GM23338 (cell line): ENCODE data around the gene DCAF5. TPM values are rescaled to one million over a fixed set of nuclear protein-coding genes. Genes with fewer than 3 reads are reported as not detected.
A peak's percentile ranks its signal among the peaks of the same experiment; 100 is the strongest.

Experiments used
- ATAC-seq: fragments of 200-7000 bp; cut with Tn5 transposase; 3 replicates; pipeline ENCODE4 v1.9.1; 2020
- DNase-seq: peaks from one replicate; pipeline ENCODE4 v3.0.0-alpha.2; 2015; ENCODE audit warnings: low spot score
- H2AFZ ChIP-seq: fragments of 200-600 bp; sonication (generic); 2 replicates; pipeline ENCODE4 v1.8.0; 2016; ENCODE audit warnings: antibody characterized with exemption, mild to moderate bottlenecking, moderate library complexity
- H3F3A ChIP-seq: fragments of 200-600 bp; sonication (generic); replicated peaks from 2 replicates; pipeline ENCODE4 v1.8.0; 2017; ENCODE audit warnings: antibody characterized with exemption, mixed run types, low read depth
- H3K27ac ChIP-seq: fragments of 200-600 bp; sonication (generic); 2 replicates; pipeline ENCODE4 v1.6.1; 2016; ENCODE audit warnings: low read depth
- H3K27me3 ChIP-seq: fragments of 200-600 bp; sonication (generic); 2 replicates; pipeline ENCODE4 v1.8.0; 2016; ENCODE audit warnings: mild to moderate bottlenecking, mixed run types, moderate library complexity; ENCODE audit not compliant: insufficient read depth
- H3K36me3 ChIP-seq: fragments of 200-600 bp; sonication (generic); 2 replicates; pipeline ENCODE4 v1.8.0; 2016; ENCODE audit warnings: mild to moderate bottlenecking; ENCODE audit not compliant: insufficient read depth
- H3K4me1 ChIP-seq: fragments of 200-600 bp; sonication (generic); 2 replicates; pipeline ENCODE4 v1.8.0; 2016; ENCODE audit warnings: mild to moderate bottlenecking, moderate library complexity; ENCODE audit not compliant: insufficient read depth
- H3K4me2 ChIP-seq: fragments of 200-600 bp; sonication (generic); 2 replicates; pipeline ENCODE4 v1.7.1; 2017; ENCODE audit warnings: mixed run types
- H3K4me3 ChIP-seq: fragments of 200-600 bp; sonication (generic); 2 replicates; pipeline ENCODE4 v1.6.1; 2016; ENCODE audit warnings: mixed run types
- H3K79me2 ChIP-seq: fragments of 200-600 bp; sonication (generic); replicated peaks from 2 replicates; pipeline ENCODE4 v1.8.0; 2017; ENCODE audit warnings: mild to moderate bottlenecking; ENCODE audit not compliant: insufficient read depth
- H3K9me2 ChIP-seq: fragments of 200-600 bp; sonication (generic); 2 replicates; pipeline ENCODE4 v1.8.0; 2017; ENCODE audit not compliant: insufficient read depth
- H4K20me1 ChIP-seq: fragments of 200-600 bp; sonication (generic); replicated peaks from 2 replicates; pipeline ENCODE4 v1.8.0; 2017; ENCODE audit warnings: mild to moderate bottlenecking; ENCODE audit not compliant: insufficient read depth
- H3K27ac Mint-ChIP-seq: 2 replicates; pipeline ENCODE4 v1.8.0; 2020; ENCODE audit warnings: inconsistent platforms, mild to moderate bottlenecking, moderate library complexity, mixed read lengths
- H3K27me3 Mint-ChIP-seq: 3 replicates; pipeline ENCODE4 v1.8.0; 2022; ENCODE audit warnings: low read depth, mild to moderate bottlenecking, moderate library complexity, mixed read lengths, inconsistent platforms; ENCODE audit not compliant: insufficient read depth, poor library complexity
- H3K36me3 Mint-ChIP-seq: 3 replicates; pipeline ENCODE4 v1.8.0; 2021; ENCODE audit warnings: low read depth, mild to moderate bottlenecking, inconsistent platforms, moderate library complexity, mixed read lengths
- H3K4me1 Mint-ChIP-seq: 3 replicates; pipeline ENCODE4 v1.8.0; 2020; ENCODE audit warnings: mild to moderate bottlenecking, inconsistent platforms, mixed read lengths
- H3K4me3 Mint-ChIP-seq: 3 replicates; pipeline ENCODE4 v1.8.0; 2021; ENCODE audit warnings: moderate library complexity, mild to moderate bottlenecking, inconsistent platforms, mixed read lengths
- H3K9me3 Mint-ChIP-seq: 3 replicates; pipeline ENCODE4 v1.8.0; 2020; ENCODE audit warnings: moderate library complexity, mild to moderate bottlenecking, inconsistent platforms, mixed read lengths
- CREB1 ChIP-seq: fragments of 250-450 bp; sonication (Bioruptor Pico); IDR thresholded peaks from 2 replicates; pipeline ENCODE4 v1.5.0; 2020; ENCODE audit warnings: low read depth, mild to moderate bottlenecking, moderate library complexity
- EZH2 ChIP-seq: fragments of 200-600 bp; sonication (generic); IDR thresholded peaks from one replicate; pipeline ENCODE4 v1.8.0; 2017; ENCODE audit warnings: antibody characterized with exemption, mild to moderate bottlenecking, low read depth; ENCODE audit not compliant: unreplicated experiment
- EZH2phosphoT487 ChIP-seq: fragments of 200-600 bp; sonication (generic); IDR thresholded peaks from one replicate; pipeline ENCODE4 v1.8.1; 2018; ENCODE audit warnings: antibody characterized with exemption; ENCODE audit not compliant: unreplicated experiment
- NANOG ChIP-seq: IDR thresholded peaks from 2 replicates; pipeline ENCODE4 v1.6.1; 2016; ENCODE audit warnings: antibody characterized with exemption, borderline replicate concordance
- polyA plus RNA-seq: library from polyadenylated mRNA; unstranded; fragments of >200 nt; fragmentation: Nextera tagmentation; extraction: Ambion mirVana; gene quantifications from 2 replicates; pipeline ENCODE4 v1.2.1, GENCODE V29; 2016
- total RNA-seq: library from RNA; depleted of rRNA; stranded (reverse); fragments of >200 nt; shearing (Covaris generic); gene quantifications from 2 replicates; pipeline ENCODE4 v1.2.3, GENCODE V29; 2014
- TF ChIP-seq, protein P1 (sequence below): fragments of 250-450 bp; sonication (Bioruptor Pico); IDR thresholded peaks from 2 replicates; pipeline ENCODE4 v1.5.0; 2020; ENCODE audit warnings: mild to moderate bottlenecking, moderate library complexity
- TF ChIP-seq, protein P2 (sequence below): IDR thresholded peaks from 2 replicates; pipeline ENCODE4 v1.6.1; 2016; ENCODE audit warnings: antibody characterized with exemption

DCAF5 gene
- total and polyA plus RNA-seq, 2 experiments from 2014 or later: 14.0 to 15.2 TPM

DNA sequence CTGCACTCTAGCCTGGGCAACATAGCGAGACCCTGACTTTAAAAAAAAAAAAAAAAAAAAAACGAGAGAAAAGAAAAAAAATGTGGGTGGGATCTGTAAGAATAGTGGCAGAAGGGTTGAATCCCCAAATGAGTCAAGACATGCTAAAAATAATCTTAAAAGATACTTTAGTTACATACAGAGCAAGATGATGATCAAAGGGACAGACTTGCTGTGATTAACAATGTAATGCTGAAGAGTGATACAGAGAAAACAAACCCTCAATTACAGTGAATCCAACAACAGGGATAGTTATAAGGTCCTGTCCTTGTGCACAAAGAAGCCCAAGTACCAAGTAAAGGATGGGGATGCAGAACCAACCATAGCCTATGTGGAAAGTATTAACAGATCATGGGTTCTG, 80.3 kb downstream of the DCAF5 start (continued):
- TF ChIP-seq, protein P1, sequence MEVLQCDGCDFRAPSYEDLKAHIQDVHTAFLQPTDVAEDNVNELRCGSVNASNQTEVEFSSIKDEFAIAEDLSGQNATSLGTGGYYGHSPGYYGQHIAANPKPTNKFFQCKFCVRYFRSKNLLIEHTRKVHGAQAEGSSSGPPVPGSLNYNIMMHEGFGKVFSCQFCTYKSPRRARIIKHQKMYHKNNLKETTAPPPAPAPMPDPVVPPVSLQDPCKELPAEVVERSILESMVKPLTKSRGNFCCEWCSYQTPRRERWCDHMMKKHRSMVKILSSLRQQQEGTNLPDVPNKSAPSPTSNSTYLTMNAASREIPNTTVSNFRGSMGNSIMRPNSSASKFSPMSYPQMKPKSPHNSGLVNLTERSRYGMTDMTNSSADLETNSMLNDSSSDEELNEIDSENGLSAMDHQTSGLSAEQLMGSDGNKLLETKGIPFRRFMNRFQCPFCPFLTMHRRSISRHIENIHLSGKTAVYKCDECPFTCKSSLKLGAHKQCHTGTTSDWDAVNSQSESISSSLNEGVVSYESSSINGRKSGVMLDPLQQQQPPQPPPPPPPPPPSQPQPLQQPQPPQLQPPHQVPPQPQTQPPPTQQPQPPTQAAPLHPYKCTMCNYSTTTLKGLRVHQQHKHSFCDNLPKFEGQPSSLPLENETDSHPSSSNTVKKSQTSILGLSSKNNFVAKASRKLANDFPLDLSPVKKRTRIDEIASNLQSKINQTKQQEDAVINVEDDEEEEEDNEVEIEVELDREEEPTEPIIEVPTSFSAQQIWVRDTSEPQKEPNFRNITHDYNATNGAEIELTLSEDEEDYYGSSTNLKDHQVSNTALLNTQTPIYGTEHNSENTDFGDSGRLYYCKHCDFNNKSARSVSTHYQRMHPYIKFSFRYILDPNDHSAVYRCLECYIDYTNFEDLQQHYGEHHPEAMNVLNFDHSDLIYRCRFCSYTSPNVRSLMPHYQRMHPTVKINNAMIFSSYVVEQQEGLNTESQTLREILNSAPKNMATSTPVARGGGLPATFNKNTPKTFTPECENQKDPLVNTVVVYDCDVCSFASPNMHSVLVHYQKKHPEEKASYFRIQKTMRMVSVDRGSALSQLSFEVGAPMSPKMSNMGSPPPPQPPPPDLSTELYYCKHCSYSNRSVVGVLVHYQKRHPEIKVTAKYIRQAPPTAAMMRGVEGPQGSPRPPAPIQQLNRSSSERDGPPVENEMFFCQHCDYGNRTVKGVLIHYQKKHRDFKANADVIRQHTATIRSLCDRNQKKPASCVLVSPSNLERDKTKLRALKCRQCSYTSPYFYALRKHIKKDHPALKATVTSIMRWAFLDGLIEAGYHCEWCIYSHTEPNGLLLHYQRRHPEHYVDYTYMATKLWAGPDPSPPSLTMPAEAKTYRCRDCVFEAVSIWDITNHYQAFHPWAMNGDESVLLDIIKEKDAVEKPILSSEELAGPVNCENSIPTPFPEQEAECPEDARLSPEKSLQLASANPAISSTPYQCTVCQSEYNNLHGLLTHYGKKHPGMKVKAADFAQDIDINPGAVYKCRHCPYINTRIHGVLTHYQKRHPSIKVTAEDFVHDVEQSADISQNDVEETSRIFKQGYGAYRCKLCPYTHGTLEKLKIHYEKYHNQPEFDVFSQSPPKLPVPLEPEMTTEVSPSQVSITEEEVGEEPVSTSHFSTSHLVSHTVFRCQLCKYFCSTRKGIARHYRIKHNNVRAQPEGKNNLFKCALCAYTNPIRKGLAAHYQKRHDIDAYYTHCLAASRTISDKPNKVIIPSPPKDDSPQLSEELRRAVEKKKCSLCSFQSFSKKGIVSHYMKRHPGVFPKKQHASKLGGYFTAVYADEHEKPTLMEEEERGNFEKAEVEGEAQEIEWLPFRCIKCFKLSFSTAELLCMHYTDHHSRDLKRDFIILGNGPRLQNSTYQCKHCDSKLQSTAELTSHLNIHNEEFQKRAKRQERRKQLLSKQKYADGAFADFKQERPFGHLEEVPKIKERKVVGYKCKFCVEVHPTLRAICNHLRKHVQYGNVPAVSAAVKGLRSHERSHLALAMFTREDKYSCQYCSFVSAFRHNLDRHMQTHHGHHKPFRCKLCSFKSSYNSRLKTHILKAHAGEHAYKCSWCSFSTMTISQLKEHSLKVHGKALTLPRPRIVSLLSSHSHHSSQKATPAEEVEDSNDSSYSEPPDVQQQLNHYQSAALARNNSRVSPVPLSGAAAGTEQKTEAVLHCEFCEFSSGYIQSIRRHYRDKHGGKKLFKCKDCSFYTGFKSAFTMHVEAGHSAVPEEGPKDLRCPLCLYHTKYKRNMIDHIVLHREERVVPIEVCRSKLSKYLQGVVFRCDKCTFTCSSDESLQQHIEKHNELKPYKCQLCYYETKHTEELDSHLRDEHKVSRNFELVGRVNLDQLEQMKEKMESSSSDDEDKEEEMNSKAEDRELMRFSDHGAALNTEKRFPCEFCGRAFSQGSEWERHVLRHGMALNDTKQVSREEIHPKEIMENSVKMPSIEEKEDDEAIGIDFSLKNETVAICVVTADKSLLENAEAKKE (CRISPR knock-in tag): no peak
- no peak for TF ChIP-seq NANOG
- TF ChIP-seq CREB1 (CRISPR knock-in tag): no peak
- no peak for TF ChIP-seq EZH2
- TF ChIP-seq, protein P2, sequence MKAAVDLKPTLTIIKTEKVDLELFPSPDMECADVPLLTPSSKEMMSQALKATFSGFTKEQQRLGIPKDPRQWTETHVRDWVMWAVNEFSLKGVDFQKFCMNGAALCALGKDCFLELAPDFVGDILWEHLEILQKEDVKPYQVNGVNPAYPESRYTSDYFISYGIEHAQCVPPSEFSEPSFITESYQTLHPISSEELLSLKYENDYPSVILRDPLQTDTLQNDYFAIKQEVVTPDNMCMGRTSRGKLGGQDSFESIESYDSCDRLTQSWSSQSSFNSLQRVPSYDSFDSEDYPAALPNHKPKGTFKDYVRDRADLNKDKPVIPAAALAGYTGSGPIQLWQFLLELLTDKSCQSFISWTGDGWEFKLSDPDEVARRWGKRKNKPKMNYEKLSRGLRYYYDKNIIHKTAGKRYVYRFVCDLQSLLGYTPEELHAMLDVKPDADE: no peak
- TF ChIP-seq EZH2phosphoT487: no peak

DNA sequence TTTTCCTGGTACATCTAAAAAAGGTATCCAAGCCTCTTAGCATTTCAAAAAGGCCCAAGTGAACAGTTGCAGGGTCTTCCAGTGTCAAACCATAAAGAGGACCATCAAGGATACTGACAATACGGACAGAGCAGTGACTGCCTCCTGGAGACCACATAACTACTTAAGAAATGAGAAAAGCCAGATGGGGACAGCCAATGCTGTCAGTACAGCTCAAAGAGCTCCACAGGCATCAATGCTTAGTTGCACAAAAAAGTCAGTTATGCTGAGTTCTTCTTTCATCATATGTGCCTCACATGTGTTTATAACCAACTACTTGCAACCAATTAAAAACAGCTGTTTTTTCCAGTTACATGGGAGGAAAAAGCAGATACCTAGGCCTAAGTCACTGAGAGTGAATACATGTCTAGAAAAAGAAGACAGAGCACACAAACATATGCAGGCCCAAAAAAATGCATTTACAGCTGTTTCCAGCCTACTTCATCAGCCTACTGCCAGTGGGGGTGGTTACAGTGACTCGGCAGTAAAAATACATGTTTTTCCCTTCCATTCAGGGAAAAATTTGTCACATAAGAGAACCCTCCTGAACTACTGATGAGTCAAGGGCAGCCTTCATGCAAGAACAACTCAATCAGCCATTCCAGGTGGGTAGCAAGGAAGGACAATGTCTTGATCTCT, 84.0 kb downstream of the DCAF5 start:
- Mint-ChIP-seq H3K9me3 (no peaks in the 10 kb centered on the region), H3K27me3 (no peaks in the 10 kb centered on the region), H3K4me3 (no peak overlapping the region), H3K27ac (peak overlapping the region; percentile 96), H3K4me1 (peaks cover 6% of the 10 kb centered on the region), H3K36me3 (peaks cover 7% of the 10 kb centered on the region; the same call in 2 of the 3 replicates)
- no peak overlapping the region for H3K4me3 ChIP-seq
- peaks cover 3% of the 10 kb centered on the region for H3K4me1 ChIP-seq
- H3K4me2 ChIP-seq: no peak overlapping the region
- DNase-seq: no peak
- no peak for ATAC-seq
- H3K36me3 ChIP-seq: no peaks in the 10 kb centered on the region
- H3K27ac ChIP-seq: no peak overlapping the region
- H3K9me2 ChIP-seq: 0 out of 2 replicates have a peak, but pooled peaks cover 3% of the 10 kb centered on the region
- no peak overlapping the region for H2AFZ ChIP-seq
- H3F3A ChIP-seq: no peaks in the 10 kb centered on the region; the same call in 1 of the 2 replicates
- H3K79me2 ChIP-seq: no peaks in the 10 kb centered on the region
- no peaks in the 10 kb centered on the region for H3K27me3 ChIP-seq
- no peaks in the 10 kb centered on the region for H4K20me1 ChIP-seq
- TF ChIP-seq, protein P1 (CRISPR knock-in tag): no peak
- TF ChIP-seq, protein P2: no peak
